Measurements from ENCODE around the gene SUSD1.

DNA sequence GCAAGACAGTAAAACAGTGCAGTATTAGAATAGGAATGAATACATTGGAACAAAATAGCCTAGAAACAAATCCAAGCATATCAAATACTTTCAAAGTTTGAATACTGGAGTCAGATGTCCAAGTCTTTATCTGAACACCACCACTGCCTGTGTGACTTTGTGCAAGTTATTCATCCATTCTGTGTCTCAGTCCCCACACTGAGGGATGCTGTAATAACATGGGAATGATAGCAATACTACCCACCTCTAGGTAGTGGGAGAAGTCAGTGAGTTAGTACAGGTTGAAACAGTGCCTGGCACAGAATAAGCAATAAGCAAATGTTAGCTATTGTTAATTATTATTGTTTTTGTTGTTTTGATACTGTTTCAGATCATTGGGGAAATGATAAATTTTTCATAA, 130.9 kb downstream of the SUSD1 start:
- TF ChIP-seq, protein P1, sequence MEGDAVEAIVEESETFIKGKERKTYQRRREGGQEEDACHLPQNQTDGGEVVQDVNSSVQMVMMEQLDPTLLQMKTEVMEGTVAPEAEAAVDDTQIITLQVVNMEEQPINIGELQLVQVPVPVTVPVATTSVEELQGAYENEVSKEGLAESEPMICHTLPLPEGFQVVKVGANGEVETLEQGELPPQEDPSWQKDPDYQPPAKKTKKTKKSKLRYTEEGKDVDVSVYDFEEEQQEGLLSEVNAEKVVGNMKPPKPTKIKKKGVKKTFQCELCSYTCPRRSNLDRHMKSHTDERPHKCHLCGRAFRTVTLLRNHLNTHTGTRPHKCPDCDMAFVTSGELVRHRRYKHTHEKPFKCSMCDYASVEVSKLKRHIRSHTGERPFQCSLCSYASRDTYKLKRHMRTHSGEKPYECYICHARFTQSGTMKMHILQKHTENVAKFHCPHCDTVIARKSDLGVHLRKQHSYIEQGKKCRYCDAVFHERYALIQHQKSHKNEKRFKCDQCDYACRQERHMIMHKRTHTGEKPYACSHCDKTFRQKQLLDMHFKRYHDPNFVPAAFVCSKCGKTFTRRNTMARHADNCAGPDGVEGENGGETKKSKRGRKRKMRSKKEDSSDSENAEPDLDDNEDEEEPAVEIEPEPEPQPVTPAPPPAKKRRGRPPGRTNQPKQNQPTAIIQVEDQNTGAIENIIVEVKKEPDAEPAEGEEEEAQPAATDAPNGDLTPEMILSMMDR (IDR thresholded peaks at IDR 0.05 in 2 of 3, conservative IDR thresholded peaks at IDR 0.05 in 1 of 3; ENCODE audit: insufficient read depth in 2 of 3, low read depth in 1 of 3, low read length in 3 of 3): no peak
- TF ChIP-seq ZNF217 (CRISPR knock-in tag; IDR thresholded peaks at IDR 0.05) (no peak), POLR2A (conservative IDR thresholded peaks at IDR 0.05) (no peak)

All from K562 (cell line).